HFF-Myc (cell line): ENCODE results near the gene SRSF10.
"Not testable (repeated sequence)": the region's sequence is repeated elsewhere in the genome, so short reads cannot be mapped to it uniquely, and the experiment has no call there.

Source experiments
- DNase-seq: peaks from one replicate; pipeline ENCODE4 v3.0.0-alpha.2; 2011; ENCODE audit warnings: low read depth; ENCODE audit errors: extremely low read depth
- H3K4me3 ChIP-seq: replicated peaks from 2 replicates; pipeline ENCODE4 v1.5.1; 2011; ENCODE audit warnings: low read depth, mild to moderate bottlenecking, control low read depth, low read length
- TF ChIP-seq, protein P1 (sequence below): IDR thresholded peaks from 2 replicates; pipeline ENCODE4 v1.5.1; 2012; ENCODE audit warnings: mild to moderate bottlenecking, low read depth, low read length, control low read depth; ENCODE audit errors: missing control alignments

The SRSF10 gene

GRCh38 chr1:23996700-23997229 lies 16.6 kb upstream of the SRSF10 start:
- no peak overlapping the region for H3K4me3 ChIP-seq
- no peak for DNase-seq
- TF ChIP-seq, protein P1, sequence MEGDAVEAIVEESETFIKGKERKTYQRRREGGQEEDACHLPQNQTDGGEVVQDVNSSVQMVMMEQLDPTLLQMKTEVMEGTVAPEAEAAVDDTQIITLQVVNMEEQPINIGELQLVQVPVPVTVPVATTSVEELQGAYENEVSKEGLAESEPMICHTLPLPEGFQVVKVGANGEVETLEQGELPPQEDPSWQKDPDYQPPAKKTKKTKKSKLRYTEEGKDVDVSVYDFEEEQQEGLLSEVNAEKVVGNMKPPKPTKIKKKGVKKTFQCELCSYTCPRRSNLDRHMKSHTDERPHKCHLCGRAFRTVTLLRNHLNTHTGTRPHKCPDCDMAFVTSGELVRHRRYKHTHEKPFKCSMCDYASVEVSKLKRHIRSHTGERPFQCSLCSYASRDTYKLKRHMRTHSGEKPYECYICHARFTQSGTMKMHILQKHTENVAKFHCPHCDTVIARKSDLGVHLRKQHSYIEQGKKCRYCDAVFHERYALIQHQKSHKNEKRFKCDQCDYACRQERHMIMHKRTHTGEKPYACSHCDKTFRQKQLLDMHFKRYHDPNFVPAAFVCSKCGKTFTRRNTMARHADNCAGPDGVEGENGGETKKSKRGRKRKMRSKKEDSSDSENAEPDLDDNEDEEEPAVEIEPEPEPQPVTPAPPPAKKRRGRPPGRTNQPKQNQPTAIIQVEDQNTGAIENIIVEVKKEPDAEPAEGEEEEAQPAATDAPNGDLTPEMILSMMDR: no peak

- no peak for DNase-seq
- TF ChIP-seq, protein P1: no peak
- no peak overlapping the region for H3K4me3 ChIP-seq
Observed at GRCh38 chr1:23995431-23995837, 15.3 kb upstream of the SRSF10 start.

DNA sequence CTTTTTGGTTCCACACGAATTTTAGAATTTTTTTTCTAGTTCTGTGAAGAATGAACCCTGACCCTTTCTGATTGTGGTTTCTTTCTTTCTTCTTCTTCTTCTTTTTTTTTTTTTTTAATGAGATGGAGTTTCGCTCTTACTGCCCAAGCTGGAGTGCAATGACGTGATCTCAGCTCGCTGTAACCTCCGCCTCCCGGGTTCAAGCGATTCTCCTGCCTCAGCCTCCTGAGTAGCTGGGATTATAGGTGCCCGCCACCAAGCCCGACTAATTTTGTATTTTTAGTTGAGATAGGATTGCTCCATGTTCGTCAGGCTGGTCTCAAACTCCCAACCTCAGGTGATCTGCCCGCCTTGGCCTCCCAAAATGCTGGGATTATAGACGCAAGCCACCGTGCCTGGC lies 11.9 kb upstream of the SRSF10 start:
- H3K4me3 ChIP-seq, DNase-seq: not testable (repeated sequence)

DNA sequence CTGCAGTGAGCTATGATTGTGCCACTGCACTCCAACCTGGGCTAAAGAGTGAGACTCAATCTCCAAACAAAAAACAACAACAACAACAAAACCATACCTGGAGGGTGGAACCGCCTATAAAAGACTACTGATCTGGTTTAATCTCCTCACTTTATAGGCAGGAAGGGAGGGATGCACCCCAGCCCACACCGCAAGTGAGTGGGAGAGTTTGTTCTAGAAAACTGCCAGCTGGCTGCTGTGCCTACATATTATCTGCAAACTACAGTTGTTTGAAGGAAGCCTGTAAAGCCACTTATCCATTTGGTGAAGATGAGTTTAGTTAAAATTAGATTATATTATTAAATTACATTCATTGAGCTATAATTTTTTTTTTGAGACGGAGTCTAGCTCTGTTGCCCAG lies 9.1 kb upstream of the SRSF10 start:
- TF ChIP-seq, protein P1: no peak
- DNase-seq: no peak
- no peak overlapping the region for H3K4me3 ChIP-seq

DNA sequence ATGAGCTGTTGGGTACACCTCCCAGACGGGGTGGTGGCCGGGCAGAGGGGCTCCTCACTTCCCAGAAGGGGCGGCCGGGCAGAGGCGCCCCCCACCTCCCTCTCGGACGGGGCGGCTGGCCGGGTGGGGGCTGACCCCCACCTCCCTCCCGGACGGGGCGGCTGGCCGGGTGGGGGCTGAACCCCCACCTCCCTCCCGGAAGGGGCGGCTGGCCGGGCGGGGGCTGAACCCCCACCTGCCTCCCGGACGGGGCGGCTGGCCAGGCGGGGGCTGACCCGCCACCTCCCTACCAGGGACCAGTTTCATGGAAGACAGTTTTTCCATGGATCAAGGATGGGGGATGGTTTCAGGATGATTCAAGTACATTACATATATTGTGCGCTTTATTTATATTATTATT lies 6.9 kb upstream of the SRSF10 start:
- DNase-seq, H3K4me3 ChIP-seq: not testable (repeated sequence)

DNA sequence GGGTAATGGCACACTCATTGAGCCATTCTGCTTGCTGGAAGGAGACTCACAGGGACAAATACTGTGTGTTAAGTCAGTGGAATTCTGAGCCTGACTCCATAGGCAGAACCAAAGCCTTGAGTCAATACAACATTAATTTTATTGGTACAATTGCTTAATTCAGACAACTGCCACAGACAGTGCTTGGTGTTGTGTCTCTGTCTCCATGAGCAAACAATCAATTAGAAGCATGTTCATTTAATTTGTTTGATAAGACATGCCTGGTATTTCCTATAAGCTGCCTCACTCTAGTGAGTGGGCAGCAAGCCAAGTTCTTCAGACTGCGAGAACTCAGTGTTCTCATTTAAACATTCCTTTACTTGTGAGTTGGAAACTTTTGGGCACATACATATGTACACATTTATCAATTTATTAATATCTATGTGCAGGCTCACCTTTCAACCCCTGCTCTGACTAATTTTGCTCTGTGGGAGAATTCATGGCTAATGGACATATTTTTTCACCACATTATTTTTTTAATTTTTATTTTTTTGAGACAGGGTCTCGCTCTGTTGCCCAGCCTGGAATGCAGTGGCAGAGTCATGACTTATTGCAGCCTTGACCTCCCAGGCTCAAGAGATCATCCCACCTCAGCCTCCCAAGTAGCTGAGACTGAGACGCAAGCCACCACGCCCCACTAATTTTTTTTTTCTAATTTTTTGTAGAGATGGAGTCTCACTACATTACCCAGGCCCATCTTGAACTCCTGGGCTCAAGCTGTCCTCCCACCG lies 4.5 kb upstream of the SRSF10 start:
- TF ChIP-seq, protein P1: no peak
- DNase-seq: no peak
- H3K4me3 ChIP-seq: no peak overlapping the region

- peak overlapping the region; percentile 80 for H3K4me3 ChIP-seq
- peak; percentile 62 for DNase-seq
- TF ChIP-seq, protein P1: no peak
Observed at GRCh38 chr1:23980728-23981070, 572 bp upstream of the SRSF10 start.

DNA sequence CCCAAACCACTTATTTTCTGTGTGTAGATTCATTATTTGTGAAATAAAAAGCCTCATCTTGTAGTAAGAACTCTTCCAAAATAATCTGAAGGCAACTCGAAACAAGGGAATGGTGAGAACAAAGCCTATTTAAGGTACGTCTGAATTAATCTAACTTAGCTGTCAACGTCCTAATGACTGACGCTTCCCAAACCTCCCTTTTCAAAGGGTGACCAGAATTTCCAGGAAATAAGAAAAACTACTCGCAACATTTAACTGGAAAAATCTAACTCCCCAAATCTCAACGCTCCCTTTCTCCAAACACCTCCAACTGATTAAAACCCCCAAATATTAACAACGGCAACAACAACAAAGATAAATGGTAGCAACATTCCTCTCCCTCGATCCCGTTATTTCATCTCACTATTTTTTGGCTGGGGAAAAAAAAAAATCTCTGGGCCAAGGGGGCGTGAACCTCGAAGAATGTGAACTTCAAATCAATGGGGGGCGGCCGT lies 693 bp downstream of the SRSF10 start:
- DNase-seq: no peak

More for the DNA sequence above, 693 bp downstream of the SRSF10 start:
- H3K4me3 ChIP-seq: peak overlapping the region; percentile 80
- TF ChIP-seq, protein P1: no peak
